Esophagus (tissue), 2 donors: ENCODE results near the gene GNS. TPM values are rescaled to one million over a fixed set of nuclear protein-coding genes. Genes with fewer than 3 reads are reported as not detected.
"Not testable (repeated sequence)": the region's sequence is repeated elsewhere in the genome, so short reads cannot be mapped to it uniquely, and the experiment has no call there.

Experiments
- H3K27ac ChIP-seq, 2 donors: one replicate each; pipeline ENCODE4 v1.5.1; 2013; ENCODE audit warnings: low read depth in 2 of 2, mild to moderate bottlenecking in 2 of 2, inconsistent platforms in 1 of 2, low read length in 1 of 2, moderate library complexity in 1 of 2
- H3K27me3 ChIP-seq, 2 donors: one replicate each; pipeline ENCODE4 v1.6.1; 2013; ENCODE audit warnings: low read length in 2 of 2, control low read depth in 1 of 2, mild to moderate bottlenecking in 1 of 2; ENCODE audit not compliant: insufficient read depth in 2 of 2, control insufficient read depth in 1 of 2
- H3K36me3 ChIP-seq, 2 donors: one replicate each; pipeline ENCODE4 v1.6.1; 2013; ENCODE audit warnings: low read length in 1 of 2; ENCODE audit not compliant: control insufficient read depth in 2 of 2, insufficient read depth in 2 of 2
- H3K4me1 ChIP-seq, 2 donors: one replicate each; pipeline ENCODE4 v1.6.1; 2013; ENCODE audit warnings: low read length in 1 of 2; ENCODE audit not compliant: control insufficient read depth in 2 of 2, insufficient read depth in 2 of 2
- H3K4me3 ChIP-seq, 2 donors: one replicate each; pipeline ENCODE4 v1.5.1; 2013; ENCODE audit warnings: low read length in 2 of 2, mild to moderate bottlenecking in 2 of 2, low read depth in 1 of 2, moderate library complexity in 1 of 2
- H3K9me3 ChIP-seq, 2 donors: one replicate each; pipeline ENCODE4 v1.6.1; 2013; ENCODE audit warnings: mild to moderate bottlenecking in 2 of 2, low read depth in 1 of 2, low read length in 1 of 2, moderate library complexity in 1 of 2; ENCODE audit not compliant: control insufficient read depth in 2 of 2, insufficient read depth in 1 of 2
- WGBS, 2 donors: extraction: QIAGEN DNeasy Blood & Tissue Kit; methylation state at CpG; one replicate each; pipeline ENCODE4 v1.1.7; 2013; 5-methylcytosine and 5-hydroxymethylcytosine counted together
- polyA plus RNA-seq, 2 donors: library from polyadenylated mRNA; stranded (reverse); fragments of 200-250 nt; gene quantifications; one replicate each; pipeline ENCODE4 v1.2.3, GENCODE V29; 2013
- donor health status: healthy with polysubstance abuse.
- donor health status: Bipolar disorder and iron deficiency.

The GNS gene
- polyA plus RNA-seq, 2 donors, result 3.3 to 9.9 TPM

DNA sequence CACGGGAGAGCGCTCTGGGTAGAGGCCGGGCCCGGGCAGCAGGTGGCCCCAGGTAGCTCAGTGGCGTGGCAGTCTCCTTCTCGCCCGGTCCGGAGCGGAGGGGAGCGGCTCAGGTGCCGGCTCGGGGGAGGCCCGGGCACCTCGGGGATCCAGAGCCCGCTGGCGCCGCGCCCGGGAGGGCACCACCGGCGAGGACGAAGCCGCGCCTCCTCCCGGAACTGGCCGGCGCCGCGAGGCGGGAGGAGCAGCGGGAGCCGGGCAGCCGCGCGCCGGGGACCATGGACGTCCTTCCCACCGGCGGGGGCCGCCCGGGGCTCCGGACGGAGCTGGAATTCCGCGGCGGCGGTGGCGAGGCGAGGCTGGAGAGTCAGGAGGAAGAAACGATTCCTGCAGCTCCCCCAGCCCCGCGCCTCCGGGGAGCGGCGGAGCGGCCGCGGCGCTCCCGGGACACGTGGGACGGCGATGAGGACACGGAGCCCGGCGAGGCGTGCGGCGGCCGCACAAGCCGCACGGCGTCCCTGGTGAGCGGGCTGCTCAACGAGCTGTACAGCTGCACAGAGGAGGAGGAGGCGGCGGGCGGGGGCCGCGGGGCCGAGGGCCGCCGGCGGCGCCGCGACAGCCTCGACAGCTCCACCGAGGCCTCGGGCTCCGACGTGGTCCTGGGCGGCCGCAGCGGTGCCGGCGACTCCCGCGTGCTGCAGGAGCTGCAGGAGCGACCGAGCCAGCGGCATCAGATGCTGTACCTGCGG is 21.5 kb upstream of the GNS start:
- peak overlapping the region; percentile 66 to 72 for H3K4me3 ChIP-seq
- WGBS, 2 donors, result 1% methylated on average over 79 to 103 of the region's 103 CpGs
- no peaks in the 10 kb centered on the region for H3K36me3 ChIP-seq
- H3K9me3 ChIP-seq, result no peaks in the 10 kb centered on the region
- H3K4me1 ChIP-seq, result peaks cover 0 to 3% of the 10 kb centered on the region in 2 donors
- H3K27me3 ChIP-seq, result peaks cover 0 to 2% of the 10 kb centered on the region in 2 donors
- peak overlapping the region in 1 of 2 donors; percentile 30 for H3K27ac ChIP-seq

DNA sequence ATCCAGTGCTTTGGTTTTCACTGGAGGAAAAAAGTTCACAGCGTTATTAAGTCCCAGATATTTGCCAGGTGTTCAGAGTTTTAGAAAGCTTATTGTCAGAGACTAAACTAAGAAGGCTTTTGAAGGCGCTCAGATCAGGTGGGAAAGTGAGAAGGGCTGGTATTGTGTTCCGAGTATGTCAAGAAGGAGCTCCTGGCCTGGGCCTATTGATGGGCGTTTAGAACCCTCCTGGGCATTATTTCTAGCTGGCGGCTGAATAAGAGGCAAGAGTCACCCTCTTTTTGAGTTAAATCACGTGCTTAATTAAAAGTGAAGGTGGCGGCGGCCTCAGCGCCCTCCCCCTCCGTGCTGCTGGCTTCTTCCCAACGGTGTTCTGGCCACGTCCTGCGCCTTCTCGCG is 20.9 kb upstream of the GNS start:
- 10 to 12% methylated on average over 15 of the region's 15 CpGs for WGBS, 2 donors
- Histone ChIP-seq H3K36me3 (no peaks in the 10 kb centered on the region), H3K9me3 (no peaks in the 10 kb centered on the region), H3K4me3 (peak overlapping the region; percentile 66 to 72), H3K27me3 (peaks cover 0 to 2% of the 10 kb centered on the region in 2 donors), H3K27ac (no peak overlapping the region), H3K4me1 (peaks cover 0 to 3% of the 10 kb centered on the region in 2 donors)

DNA sequence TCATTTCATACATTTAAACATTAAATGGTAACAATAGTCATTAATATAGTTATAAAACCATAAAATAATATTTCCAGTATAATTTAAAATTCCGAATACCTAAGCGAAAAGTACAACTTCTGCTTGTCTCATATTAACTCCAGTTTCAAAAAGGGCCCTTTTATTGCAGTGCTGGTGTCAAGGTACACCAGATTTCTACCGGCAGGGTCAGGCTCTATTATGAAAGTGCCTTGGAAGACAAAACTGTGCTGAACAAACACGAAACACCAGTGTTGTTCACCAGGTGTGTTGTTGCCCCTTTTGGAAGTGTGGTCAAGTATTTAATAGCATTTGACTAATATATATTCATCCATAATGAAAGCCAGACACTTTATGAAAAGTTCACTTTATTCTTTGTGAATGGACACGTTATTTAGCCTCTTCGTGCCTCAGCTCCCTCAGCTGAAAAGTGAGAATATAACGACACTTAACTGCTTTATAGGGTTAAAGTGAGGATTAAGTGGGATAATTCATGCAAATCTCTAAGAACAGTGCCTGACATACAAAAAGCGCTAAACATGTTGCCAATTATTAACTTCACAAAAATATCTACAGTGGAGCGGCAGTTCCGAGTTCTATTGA is 20.3 kb upstream of the GNS start:
- H3K4me3 ChIP-seq, result no peak overlapping the region
- no peak overlapping the region for H3K27ac ChIP-seq
- H3K27me3 ChIP-seq, result peaks cover 0 to 2% of the 10 kb centered on the region in 2 donors
- peaks cover 0 to 3% of the 10 kb centered on the region in 2 donors for H3K4me1 ChIP-seq
- WGBS, 2 donors, result 60 to 81% methylated on average over 10 of the region's 10 CpGs
- no peaks in the 10 kb centered on the region for H3K36me3 ChIP-seq
- H3K9me3 ChIP-seq, result no peaks in the 10 kb centered on the region

DNA sequence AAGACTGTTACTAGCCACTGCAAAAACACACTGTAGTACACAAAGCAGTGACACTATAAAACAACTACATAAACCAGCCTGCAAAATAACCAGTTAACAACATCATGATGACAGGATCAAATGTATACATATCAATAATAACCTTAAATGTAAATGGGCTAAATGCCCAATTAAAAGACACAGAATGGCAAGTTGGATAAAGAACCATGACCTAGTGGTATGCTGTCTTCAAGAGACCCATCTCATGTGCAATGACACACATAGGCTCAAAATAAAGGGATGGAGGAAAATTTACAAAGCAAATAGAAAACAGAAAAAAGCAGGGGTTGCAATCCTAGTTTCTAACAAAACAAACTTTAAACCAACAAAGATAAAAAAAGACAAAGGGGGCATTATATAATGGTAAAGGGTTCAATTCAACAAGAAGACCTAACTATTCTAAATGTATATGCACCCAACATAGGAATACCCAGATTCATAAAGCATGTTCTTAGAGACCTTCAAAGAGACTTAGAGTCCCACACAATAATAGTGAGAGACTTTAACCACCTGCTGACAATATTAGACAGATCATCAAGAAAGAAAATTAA is 16.0 kb upstream of the GNS start:
- H3K36me3 ChIP-seq, H3K4me3 ChIP-seq, H3K27me3 ChIP-seq, H3K4me1 ChIP-seq, H3K9me3 ChIP-seq, H3K27ac ChIP-seq: not testable (repeated sequence)

DNA sequence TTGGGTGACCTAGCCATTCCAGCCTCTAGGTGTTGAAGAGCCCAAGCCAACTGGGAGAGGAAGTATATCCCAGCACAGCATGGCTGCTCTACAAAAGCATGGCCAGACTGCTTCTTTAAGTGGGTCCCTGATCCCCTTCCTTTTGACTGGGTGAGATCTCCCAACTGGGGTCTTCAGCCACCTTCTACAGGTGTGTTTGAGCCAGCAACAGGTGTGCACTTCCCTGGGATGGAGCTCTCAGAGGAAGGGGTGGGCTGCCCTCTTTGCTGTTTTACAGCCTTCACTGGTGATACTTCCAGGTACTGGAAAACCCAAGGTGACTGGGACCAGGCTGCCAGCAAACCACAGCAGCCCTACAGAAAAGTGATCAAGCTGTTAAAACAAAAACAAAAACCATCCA is 14.2 kb upstream of the GNS start:
- H3K27me3 ChIP-seq, result no peaks in the 10 kb centered on the region
- H3K4me1 ChIP-seq, result no peaks in the 10 kb centered on the region
- H3K4me3 ChIP-seq, result no peak overlapping the region
- H3K27ac ChIP-seq, result no peak overlapping the region
- H3K9me3 ChIP-seq, result peaks cover 0 to 4% of the 10 kb centered on the region in 2 donors
- no peaks in the 10 kb centered on the region for H3K36me3 ChIP-seq

DNA sequence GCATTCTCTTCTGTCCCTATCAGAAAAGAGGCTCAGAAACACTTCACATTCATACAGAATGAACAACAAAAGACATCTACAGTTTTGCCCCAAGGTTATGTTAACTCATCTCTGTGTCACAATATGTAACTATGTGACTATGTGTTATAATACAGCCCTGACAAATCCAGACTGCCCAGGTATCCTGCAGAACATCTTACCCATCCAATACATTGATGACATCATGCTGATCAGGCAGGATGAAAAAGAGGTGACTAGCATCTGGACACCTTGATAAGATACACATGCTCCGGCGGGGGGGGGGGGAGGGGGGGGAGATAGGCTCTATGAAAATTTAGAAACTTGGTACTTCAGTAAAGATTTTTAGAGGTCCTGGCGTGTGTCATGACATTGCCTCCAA is 8.3 kb upstream of the GNS start:
- Histone ChIP-seq H3K27me3 (no peaks in the 10 kb centered on the region), H3K9me3 (peaks cover 0 to 4% of the 10 kb centered on the region in 2 donors), H3K36me3 (no peaks in the 10 kb centered on the region), H3K4me3 (no peak overlapping the region), H3K27ac (no peak overlapping the region), H3K4me1 (no peaks in the 10 kb centered on the region)
- 64 to 78% methylated on average over 3 of the region's 3 CpGs for WGBS, 2 donors

DNA sequence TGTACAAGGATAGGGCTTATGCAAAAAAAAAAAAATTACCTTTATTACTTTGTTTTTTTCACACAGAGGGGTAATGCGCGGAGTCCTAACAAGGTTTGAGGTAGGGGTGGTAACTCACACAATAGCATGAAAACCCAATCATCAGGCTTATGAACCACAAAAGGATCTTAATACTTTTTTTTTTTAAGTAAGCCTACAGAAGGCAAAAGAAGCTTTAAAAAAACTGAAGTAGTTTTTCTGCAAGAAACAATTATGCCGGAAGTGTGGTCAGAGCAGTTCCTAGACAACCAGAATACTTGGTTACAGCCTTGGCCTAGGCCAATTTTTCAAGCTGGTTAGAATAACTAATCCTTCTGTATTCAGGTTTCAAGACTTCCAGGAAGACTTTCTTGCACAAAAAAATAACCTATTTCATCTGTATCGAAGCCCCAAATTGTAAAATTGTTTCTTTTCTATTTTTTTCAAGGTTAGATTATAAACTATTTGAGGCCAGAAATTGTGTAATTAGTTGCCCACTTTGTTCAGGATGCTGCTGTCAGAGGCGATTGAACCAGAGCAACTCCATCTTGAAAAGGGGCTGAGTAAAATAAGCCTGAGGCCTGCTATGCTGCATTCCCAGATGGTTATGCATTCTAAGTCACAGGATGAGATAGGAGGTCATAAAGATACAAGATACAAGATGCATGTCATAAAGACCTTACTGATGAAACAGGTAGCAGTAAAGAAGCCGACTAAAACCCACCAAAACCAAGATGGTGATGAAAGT is 1.8 kb upstream of the GNS start:
- no peak overlapping the region for H3K27ac ChIP-seq
- H3K27me3 ChIP-seq, result no peaks in the 10 kb centered on the region
- H3K4me3 ChIP-seq, result no peak overlapping the region
- 92% methylated on average over 6 of the region's 6 CpGs for WGBS, 2 donors
- no peaks in the 10 kb centered on the region for H3K36me3 ChIP-seq
- no peaks in the 10 kb centered on the region for H3K4me1 ChIP-seq
- no peaks in the 10 kb centered on the region for H3K9me3 ChIP-seq

DNA sequence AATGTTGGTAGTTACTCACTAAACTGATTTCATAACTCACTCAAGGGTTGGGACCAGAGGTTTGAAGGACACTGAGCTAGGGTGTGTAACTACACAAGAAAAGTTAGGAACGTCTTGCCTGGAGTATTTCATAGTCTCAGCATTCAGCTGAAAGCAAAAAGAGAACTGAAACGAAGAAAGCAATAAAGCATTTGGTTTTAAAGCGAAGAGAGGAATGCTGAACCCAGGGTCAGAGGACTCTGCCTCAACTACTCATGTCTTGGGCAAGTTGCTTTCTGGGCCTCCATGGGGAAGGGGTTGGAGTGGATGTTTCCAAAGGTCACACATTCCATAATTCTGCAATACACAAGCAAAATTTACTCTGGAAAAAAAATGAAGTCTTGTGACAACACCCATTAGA is 1.4 kb downstream of the GNS start:
- H3K4me3 ChIP-seq, result no peak overlapping the region

DNA sequence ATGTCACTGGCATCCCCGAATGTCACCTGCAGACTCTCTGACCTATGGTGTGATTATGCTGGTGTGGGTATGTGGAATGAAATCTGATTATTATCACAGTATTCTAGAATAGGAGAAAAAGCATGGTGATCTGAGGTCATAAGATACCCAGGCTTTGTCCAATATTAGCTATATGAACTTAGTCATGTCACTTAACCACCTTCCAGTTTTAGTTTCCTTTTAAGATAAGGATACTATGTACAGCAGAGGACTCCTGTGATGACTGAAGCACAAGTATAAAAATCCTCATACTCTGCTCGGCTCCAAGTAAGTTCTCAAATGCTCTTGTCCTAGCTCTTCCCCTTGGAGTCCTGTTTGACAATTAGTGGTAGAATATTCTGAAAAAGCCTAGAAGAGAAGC is 2.8 kb downstream of the GNS start:
- 86 to 87% methylated on average over 2 of the region's 2 CpGs for WGBS, 2 donors
- Histone ChIP-seq H3K27ac (no peak overlapping the region), H3K4me1 (no peaks in the 10 kb centered on the region), H3K27me3 (no peaks in the 10 kb centered on the region), H3K36me3 (no peaks in the 10 kb centered on the region), H3K4me3 (no peak overlapping the region), H3K9me3 (no peaks in the 10 kb centered on the region)

More for the DNA sequence above, 1.4 kb downstream of the GNS start:
- H3K27ac ChIP-seq, result no peak overlapping the region
- H3K4me1 ChIP-seq, result no peaks in the 10 kb centered on the region
- H3K9me3 ChIP-seq, result no peaks in the 10 kb centered on the region
- no peaks in the 10 kb centered on the region for H3K36me3 ChIP-seq
- H3K27me3 ChIP-seq, result no peaks in the 10 kb centered on the region
- WGBS, 2 donors, result 50 to 55% methylated on average over 3 of the region's 3 CpGs
